ENCODE results near the gene QRSL1. TPM values are rescaled to one million over a fixed set of nuclear protein-coding genes. Genes with fewer than 3 reads are reported as not detected.
"Not testable (repeated sequence)": the region's sequence is repeated elsewhere in the genome, so short reads cannot be mapped to it uniquely, and the experiment has no call there.

QRSL1 gene, protein sequence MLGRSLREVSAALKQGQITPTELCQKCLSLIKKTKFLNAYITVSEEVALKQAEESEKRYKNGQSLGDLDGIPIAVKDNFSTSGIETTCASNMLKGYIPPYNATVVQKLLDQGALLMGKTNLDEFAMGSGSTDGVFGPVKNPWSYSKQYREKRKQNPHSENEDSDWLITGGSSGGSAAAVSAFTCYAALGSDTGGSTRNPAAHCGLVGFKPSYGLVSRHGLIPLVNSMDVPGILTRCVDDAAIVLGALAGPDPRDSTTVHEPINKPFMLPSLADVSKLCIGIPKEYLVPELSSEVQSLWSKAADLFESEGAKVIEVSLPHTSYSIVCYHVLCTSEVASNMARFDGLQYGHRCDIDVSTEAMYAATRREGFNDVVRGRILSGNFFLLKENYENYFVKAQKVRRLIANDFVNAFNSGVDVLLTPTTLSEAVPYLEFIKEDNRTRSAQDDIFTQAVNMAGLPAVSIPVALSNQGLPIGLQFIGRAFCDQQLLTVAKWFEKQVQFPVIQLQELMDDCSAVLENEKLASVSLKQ
- 11.8 and 17.3 TPM in 2 replicates for total RNA-seq (2014; rRNA removed; shearing (Covaris generic))
- 7.7 and 9.7 TPM in 2 replicates for polyA plus RNA-seq (2015; cell fraction: cytosol; rRNA removed)
- 5.7 and 6.4 TPM in 2 replicates for polyA plus RNA-seq (2015; cell fraction: nucleus; rRNA removed)

DNA sequence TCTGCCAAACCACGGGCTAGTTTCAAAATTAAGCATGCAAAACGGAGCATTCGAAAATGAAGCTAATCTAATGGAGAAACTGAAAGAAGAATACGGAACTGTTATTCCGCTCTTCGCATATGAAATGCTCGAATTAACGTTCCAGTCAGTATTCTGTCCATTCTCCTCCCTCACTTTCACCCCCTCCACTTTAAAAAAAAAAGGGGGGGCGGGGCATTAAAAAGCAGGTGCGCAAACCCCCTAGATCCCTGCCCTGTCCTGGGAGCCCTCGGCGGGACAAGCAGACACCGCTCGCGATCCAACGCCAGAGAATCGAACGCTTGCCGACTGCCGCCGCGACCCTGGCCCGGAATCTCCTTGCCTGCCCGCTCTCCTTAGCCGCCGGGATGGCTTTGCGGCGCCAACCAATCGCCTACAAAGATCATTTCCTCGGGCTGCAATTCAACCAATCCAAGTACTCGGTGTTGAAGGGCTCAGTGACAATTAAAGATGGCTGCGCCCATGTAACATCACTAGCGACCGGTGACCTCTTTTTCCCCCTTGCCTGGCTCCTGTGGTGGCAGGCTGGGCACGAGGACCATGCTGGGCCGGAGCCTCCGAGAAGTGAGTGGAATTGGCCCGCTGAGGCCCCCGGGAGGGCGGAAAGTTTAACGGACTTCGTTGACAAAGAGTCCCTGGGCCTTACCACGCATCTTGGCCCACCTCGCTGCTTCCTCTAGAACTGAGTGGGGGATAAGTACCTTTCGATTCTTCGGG is at the start of gene QRSL1, which contains the start of gene RTN4IP1:
TSS of gene QRSL1 (plus strand) at position 476 of the 756 bp plus-strand sequence. CDS start at position 580, 104 bp downstream.
TSS of gene RTN4IP1 (minus strand) at position 396 of the 756 bp plus-strand sequence. CDS start 477 bp downstream, outside the sequence.
- DNase-seq (ENCODE audit: low read depth, low spot score): peak; percentile 93
- in situ Hi-C loops (cut with HindIII; ENCODE audit: low pct_unique_long_range_greater_than_20kb, low sequenced_read_pairs): no loop called here

GRCh38 chr6:106581468-106581867 is 47.9 kb upstream of the QRSL1 start:
- no peak for DNase-seq (ENCODE audit: low read depth, low spot score)
- in situ Hi-C loops (cut with HindIII; ENCODE audit: low pct_unique_long_range_greater_than_20kb, low sequenced_read_pairs): no loop called here

DNA sequence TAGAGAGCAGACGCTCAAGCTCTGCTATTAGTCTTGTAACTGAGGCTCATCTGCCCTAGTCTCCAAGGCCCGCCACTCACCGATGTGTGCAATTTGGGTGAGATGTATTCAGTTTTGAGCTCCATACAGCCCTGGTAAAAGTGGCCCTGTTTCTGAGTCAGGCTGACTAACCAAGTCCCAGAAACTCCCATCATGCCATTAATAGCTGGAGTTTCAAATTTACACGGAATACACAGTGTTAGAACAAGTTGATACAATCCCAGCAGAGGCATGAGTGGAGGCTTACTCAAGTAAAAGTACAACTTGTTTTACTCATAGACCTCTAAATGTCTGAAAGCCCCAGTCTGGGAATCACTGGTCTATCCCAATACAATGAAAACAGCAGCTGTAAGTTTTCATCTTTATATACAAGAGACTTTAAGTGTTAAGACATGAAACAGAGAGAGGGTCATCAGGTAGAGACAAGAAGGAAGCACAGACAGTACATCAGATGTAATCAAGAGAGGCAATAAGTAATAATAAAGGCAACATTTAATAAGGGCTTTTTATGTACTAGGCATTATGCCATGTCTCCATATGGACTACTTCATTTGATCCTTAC is 42.5 kb upstream of the QRSL1 start:
- in situ Hi-C loops (cut with HindIII; ENCODE audit: low pct_unique_long_range_greater_than_20kb, low sequenced_read_pairs): no loop called here
- DNase-seq (ENCODE audit: low read depth, low spot score): no peak

DNA sequence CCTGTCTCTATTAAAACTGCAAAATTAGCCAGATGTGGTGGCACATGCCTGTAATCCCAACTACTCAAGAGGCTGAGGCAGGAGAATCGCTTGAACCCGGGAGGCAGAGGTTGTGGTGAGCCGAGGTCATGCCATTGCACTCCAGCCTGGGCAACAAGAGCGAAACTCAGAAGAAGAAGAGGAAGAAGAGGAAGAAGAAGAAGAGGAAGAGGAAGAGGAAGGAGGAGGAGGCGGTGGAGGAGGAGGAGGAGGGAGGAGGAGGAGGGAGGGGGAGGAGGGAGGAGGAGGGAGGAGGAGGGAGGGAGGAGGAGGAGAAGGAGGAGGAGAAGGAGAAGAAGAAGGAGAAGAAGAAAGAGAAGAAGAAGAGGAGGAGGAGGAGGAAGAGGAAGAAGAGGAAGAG is 40.4 kb upstream of the QRSL1 start:
- in situ Hi-C loops (cut with HindIII; ENCODE audit: low pct_unique_long_range_greater_than_20kb, low sequenced_read_pairs); DNase-seq (ENCODE audit: low read depth, low spot score): not testable (repeated sequence)

DNA sequence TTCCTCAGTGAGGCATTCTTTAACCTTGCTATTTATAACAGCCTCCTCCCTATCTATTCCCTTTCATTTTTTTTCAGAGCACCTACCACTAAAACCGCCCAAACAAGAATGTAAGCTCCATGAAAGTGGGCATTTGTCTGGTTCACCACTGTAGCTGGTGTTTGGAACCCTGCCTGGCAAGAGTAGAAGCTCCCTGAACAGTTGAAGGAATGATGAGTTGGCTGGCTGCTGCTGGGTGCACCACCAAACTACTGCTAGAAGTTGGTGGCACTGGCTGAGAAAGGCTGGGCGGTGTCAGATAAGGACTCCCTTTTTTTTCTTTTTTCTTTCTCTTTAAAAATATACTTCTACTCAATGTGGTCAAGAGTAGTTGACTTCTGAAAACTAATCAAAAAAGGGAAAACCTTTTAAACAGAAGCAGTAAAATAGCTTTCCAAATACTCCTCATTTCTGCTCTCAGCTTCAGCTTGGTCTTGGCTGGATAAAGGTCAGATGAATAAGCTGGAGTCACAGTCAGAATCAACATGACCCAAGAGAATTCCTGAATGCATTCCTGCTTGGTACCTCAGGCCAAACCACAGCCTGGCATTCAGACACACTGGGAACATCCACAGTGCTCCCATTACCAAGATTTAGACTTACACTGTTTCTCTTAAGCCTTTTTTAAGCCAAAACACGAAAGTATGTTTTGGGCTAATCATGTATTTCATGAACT is 38.1 kb upstream of the QRSL1 start:
- in situ Hi-C loops (cut with HindIII; ENCODE audit: low pct_unique_long_range_greater_than_20kb, low sequenced_read_pairs): no loop called here

GRCh38 chr6:106599440-106599839 is 29.9 kb upstream of the QRSL1 start:
- in situ Hi-C loops (cut with HindIII; ENCODE audit: low pct_unique_long_range_greater_than_20kb, low sequenced_read_pairs): no loop called here

More for the DNA sequence above, 38.1 kb upstream of the QRSL1 start:
- peak; percentile 72 for DNase-seq (ENCODE audit: low read depth, low spot score)

GRCh38 chr6:106600329-106600728 is 29.0 kb upstream of the QRSL1 start:
- in situ Hi-C loops (cut with HindIII; ENCODE audit: low pct_unique_long_range_greater_than_20kb, low sequenced_read_pairs): no loop called here
- DNase-seq (ENCODE audit: low read depth, low spot score): no peak

More at GRCh38 chr6:106599440-106599839, 29.9 kb upstream of the QRSL1 start:
- no peak for DNase-seq (ENCODE audit: low read depth, low spot score)

GRCh38 chr6:106608080-106608668 is 21.2 kb upstream of the QRSL1 start:
- peak; percentile 84 for DNase-seq (ENCODE audit: low read depth, low spot score)
- in situ Hi-C loops (cut with HindIII; ENCODE audit: low pct_unique_long_range_greater_than_20kb, low sequenced_read_pairs): no loop called here

GRCh38 chr6:106609699-106610098 is 19.7 kb upstream of the QRSL1 start:
- DNase-seq (ENCODE audit: low read depth, low spot score): peak; percentile 43
- in situ Hi-C loops (cut with HindIII; ENCODE audit: low pct_unique_long_range_greater_than_20kb, low sequenced_read_pairs): no loop called here

DNA sequence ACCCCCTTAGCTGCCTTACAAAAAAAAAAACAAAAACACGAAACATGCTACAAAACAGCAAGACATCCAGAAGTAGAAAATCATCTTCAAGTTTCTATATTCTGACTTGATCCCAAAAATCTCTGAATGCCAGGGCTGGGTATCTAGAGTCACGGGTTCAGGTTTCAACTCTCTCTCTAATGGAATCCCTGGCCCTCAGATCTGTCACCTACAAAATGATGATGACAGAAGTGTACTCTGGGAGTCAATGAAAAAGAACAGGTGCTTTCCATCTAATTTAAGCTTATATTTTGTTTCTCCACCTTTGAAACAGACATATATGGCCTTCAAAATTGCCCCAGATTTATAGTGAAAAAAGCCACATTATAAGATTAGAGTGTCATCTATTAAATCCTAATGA is 18.3 kb upstream of the QRSL1 start:
- DNase-seq (ENCODE audit: low read depth, low spot score): no peak
- in situ Hi-C loops (cut with HindIII; ENCODE audit: low pct_unique_long_range_greater_than_20kb, low sequenced_read_pairs): no loop called here

- in situ Hi-C loops (cut with HindIII; ENCODE audit: low pct_unique_long_range_greater_than_20kb, low sequenced_read_pairs): no loop called here
- no peak for DNase-seq (ENCODE audit: low read depth, low spot score)
Observed at GRCh38 chr6:106612671-106613416, 16.5 kb upstream of the QRSL1 start.

- in situ Hi-C loops (cut with HindIII; ENCODE audit: low pct_unique_long_range_greater_than_20kb, low sequenced_read_pairs): no loop called here
- no peak for DNase-seq (ENCODE audit: low read depth, low spot score)
Observed at GRCh38 chr6:106613590-106613989, 15.8 kb upstream of the QRSL1 start.

DNA sequence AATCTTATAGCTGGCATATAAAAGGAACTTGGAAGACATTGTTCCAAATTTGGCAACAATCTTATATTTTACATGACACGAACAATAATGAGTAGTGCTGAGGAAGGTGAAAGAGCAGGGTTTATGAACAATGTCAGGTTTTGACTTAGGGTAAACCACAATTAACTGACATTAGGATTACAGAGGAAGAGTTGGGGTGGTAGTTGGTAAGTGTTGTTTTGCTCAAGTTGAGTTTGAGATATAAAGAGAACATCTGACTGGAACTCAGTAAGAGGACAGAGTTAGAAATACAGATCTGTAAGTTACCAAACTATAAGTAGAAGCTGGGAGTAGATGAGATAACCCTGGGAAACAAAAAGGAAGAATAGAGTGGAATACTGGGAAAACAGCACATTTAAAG is 15.2 kb upstream of the QRSL1 start:
- in situ Hi-C loops (cut with HindIII; ENCODE audit: low pct_unique_long_range_greater_than_20kb, low sequenced_read_pairs): no loop called here
- DNase-seq (ENCODE audit: low read depth, low spot score): no peak

- DNase-seq (ENCODE audit: low read depth, low spot score): no peak
- in situ Hi-C loops (cut with HindIII; ENCODE audit: low pct_unique_long_range_greater_than_20kb, low sequenced_read_pairs): no loop called here
Observed at GRCh38 chr6:106614592-106615257, 14.7 kb upstream of the QRSL1 start.

GRCh38 chr6:106617302-106617701 is 12.1 kb upstream of the QRSL1 start:
- in situ Hi-C loops (cut with HindIII; ENCODE audit: low pct_unique_long_range_greater_than_20kb, low sequenced_read_pairs): no loop called here
- DNase-seq (ENCODE audit: low read depth, low spot score): no peak

DNA sequence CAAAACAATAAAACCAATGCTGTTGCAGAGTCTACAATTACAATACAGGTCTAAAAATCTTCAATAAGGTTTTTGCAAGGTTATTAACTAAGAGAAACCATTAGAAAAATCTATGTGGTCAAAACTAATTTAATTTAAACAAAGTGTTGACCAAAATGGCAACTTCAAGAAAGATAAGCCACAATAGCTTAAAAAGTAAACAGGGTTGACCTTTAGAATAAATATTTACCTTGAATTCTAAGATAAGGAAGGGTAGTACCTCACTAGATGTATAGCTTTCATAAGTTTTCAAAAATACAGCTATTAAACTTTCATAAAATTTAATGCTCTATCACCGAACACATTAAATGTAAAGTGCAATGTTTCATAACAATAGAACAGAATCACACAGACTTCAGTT is 11.5 kb upstream of the QRSL1 start:
- in situ Hi-C loops (cut with HindIII; ENCODE audit: low pct_unique_long_range_greater_than_20kb, low sequenced_read_pairs): no loop called here
- no peak for DNase-seq (ENCODE audit: low read depth, low spot score)

All from SK-MEL-5 (cell line).